Renal cortex interstitium (tissue), 11 donors: Measurements from ENCODE around the gene PIP4K2A. TPM values are rescaled to one million over a fixed set of nuclear protein-coding genes. Genes with fewer than 3 reads are reported as not detected.
"Not testable (repeated sequence)": the region's sequence is repeated elsewhere in the genome, so short reads cannot be mapped to it uniquely, and the experiment has no call there.

Experiments used
- DNase-seq, 11 donors: peaks; one replicate each; pipeline ENCODE4 v3.0.0-alpha.2; 2013; ENCODE audit warnings: low read depth in 9 of 11, low spot score in 4 of 11; ENCODE audit errors: extremely low read depth in 1 of 11
- polyA plus RNA-seq, 3 donors: library from polyadenylated mRNA; unstranded; fragments of 120-200 nt; gene quantifications; one replicate each; pipeline ENCODE4 v1.2.1, GENCODE V29; 2013; ENCODE audit not compliant: insufficient read length in 3 of 3

The PIP4K2A gene
- polyA plus RNA-seq, 3 donors, result 22.6 to 29.0 (median 27.2) TPM

DNA sequence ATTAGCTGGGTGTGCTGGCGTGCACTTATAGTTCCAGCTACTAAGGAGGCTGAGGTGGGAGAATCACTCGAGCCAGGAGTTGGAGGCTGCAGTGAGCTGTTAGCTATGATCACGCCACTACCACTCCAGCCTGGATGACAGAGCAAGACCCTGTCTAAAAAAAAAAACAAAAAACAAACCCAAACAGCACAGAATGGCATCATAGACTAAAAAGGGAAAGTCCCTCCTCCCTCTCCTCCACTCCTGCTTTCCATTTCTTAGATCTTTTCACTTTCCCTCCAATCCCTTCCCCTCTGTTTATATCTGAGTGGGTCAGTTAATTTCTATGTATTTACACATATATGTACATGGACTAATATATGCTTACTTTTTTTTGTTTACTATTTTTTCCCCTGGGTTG lies 10.4 kb upstream of the PIP4K2A start:
- DNase-seq, result no peak

DNA sequence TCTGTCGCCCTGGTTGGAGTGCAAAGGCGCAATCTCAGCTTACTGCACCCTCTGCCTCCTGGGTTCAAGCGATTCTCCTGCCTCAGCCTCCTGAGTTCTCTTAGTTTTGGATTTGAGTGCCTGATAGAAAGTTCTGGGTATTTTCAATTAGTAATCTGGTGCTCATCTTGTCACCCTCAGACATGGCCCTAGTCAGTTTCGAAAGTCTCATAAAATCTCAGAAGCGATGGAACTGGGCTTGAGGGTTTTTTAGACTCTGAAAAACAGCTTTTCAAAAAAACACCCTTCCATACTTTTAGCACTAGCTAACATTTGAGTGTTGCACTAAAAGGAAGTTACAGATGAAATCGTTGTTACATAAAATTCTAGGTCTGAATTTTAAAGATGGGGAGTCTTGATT lies 9.4 kb upstream of the PIP4K2A start:
- DNase-seq, result no peak

DNA sequence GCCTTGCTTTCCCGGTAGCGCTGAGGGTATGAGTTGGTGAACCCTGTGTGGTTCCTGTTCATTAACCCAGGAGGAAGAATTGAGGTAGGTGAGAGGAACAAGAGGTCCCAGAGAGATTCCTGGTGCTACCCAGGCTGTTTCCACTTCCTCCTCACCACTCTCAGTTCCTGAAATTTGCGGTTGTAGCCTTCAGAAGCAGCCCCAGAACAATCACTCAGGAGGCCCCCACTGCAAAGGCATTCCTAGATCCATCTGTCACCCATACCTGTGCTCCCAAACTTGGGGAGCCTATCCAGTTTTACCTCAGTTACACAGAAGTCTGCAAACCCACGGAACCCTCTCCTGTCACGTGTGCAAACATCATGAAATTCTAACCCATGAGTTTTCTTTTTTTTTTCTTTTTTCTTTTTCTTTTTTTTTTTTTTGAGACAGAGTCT lies 9.0 kb upstream of the PIP4K2A start:
- DNase-seq, result no peak

DNA sequence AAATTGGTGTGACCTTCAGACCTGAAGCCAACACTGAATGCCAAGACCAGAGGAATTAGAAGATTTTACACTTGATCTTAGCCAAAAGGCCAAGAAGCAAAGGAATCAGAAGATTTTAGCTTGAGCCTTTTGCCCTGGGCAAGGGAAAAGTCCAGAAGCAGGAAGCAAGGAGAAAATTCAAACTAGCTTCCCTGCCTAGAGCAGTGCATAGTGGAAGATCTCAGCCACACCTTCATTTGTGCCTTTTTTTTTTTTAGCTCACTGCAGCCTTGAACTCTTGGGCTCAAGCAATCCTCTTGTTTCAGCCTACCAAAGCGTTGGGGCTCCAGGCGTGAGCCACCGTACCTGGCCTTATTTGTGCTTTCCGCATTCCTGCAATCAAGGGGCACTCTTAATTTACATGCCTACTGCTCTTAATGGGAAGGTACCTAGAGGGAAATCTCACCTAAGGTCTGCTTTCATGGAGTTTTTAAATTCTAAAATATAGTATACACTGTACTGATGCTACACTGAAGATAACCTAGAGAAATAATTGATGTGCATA lies 8.3 kb upstream of the PIP4K2A start:
- no peak for DNase-seq

DNA sequence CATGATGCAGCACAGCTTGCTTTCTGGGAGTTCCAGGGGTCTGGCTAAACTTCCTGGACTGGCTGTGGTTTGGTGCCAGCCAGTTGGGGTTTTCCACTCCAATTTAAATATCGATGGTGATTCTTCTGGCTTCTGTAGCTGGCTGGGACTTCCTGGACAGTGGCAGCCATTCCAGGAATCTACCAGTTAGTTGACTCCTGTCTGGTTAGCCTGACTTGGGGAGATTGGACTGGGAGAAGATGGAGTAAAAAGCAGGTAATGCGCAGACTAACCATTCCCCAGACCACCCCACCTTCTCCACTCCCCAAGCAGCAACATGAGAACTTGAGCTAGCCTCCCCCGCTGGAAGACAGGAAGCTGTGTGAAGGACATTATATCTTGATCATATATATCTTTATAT lies 6.3 kb upstream of the PIP4K2A start:
- DNase-seq, result no peak

DNA sequence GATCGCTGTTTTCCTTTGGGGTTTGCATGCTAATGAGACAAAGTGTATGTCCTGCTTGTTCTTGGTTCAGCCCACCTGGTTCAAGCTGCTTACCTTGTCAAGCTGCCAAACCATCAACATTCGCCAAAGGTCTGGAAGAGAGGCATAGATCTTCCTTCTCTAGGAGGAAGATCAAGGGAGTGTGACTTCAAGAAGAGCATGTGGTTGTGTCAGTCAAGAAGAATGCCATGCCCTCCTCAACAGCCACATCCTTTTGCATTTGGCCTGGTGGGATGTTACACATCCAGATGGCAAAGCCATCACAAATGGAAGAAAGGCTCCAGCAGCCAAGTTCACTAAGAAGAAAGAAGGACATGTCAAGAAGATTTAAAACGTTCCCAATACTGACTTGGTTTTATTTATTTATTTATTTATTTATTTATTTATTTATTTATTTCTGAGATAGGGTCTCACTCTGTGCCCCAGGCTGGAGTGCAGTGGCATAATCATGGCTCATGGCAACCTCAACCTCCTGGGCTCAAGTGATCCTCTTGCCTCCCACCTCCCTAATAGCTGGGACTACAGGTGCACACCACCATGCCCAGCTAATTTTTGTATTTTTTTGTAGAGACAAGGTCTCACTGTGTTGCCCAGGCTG lies 5.1 kb upstream of the PIP4K2A start:
- no peak for DNase-seq

DNA sequence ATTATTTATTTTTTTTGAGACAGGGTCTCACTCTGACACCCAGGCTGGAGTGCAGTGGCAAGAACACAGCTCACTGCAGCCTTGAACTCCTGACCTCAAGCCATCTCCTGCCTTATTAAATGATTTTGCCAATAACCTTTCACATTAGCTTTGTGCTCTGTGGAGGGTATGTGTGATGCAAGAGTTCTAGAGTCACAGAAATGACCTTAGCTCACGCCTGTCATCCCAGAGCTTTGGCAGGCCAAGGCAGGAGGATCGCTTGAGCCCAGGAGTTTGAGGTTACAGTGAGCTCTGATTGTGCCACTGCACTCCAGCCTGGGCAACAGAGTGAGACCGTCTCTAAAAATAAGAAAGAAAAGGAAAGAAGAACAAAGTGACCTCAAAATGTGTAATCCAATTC lies 4.3 kb upstream of the PIP4K2A start:
- DNase-seq, result not testable (repeated sequence)

DNA sequence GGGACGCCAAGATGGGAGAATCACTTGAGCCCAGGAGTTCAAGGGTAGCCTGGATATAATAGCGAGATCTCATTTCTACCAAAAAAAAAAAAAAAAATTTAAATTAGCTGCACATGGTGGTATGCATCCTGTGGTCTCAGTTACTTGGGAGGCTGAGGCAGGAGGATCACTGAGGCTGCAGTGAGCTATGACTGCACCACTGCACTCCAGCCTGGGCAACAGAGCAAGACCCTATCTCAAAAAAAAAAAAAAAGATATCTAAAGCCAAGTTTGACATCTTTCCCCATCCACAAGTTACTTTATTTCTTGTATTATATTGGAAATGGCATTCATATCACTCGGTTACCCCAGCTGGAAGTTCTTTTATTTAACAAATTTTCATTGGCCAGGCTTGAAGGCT lies 3.4 kb upstream of the PIP4K2A start:
- DNase-seq, result no peak

DNA sequence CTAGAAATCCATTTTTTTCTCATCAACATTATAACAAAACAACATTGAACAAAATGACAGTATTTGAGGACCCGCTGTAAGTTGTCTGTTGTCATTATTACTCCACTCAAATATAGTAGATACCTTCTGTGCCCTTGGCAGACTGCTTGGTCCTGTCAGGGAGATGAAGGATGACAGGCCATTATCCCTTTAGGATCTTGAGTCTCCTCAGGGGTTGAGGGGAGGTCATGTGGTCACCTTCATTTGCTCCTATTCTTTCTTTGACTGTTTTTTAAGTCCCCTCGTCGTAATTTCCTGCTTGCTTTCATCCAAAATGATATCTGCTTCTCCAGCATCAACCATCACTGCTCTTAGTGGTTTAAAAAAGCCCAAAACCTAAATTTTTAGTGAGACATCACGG lies 2.6 kb upstream of the PIP4K2A start:
- no peak for DNase-seq

DNA sequence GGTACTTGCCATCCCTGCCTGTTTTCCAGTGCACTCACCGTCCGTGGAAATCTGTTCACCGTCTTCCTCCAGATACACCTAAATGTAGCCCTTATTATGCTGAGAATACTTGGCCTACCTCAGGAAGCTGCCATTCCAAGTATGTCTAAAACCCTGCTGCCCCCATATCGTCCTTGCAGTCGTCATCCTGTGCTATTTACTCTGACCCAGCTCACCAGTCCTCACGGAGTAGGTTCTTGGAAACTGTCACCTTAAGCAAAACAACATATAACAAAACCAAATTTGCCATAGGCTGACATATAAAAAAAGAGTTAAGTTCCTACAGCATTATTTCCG lies 880 bp upstream of the PIP4K2A start:
- no peak for DNase-seq

DNA sequence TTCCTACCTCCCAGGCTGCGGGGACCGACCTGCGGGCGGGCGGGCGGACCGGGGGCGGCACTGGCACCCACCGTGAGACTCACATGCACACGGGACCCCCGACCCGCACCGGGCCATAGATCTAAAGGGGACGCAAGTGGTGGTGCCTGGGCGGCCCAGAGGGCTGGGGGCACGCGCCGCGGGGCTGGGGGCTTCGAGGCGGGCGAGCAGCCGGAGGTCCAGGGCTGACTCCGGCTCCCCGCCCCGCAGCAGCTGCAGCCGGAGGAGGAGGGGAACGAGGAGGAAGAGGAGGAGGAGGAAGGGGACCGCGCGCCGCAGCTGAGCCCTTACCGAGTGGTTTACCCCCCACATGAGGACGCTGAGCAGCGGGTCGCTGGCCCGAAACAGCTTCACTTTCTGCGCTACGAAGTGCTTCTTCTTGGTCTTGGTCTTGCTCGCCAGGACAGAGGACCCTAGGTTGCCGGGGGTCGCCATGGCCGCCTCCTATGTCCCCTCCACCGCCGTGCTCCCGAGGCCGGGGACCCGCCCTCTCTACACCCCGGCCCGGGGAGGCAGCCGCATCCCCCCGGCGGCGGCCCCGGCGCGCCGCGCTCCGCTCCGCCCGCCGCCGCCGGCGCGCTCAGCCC lies 412 bp downstream of the PIP4K2A start:
- peak in 2 of 11 donors; percentile 18 to 34 for DNase-seq

DNA sequence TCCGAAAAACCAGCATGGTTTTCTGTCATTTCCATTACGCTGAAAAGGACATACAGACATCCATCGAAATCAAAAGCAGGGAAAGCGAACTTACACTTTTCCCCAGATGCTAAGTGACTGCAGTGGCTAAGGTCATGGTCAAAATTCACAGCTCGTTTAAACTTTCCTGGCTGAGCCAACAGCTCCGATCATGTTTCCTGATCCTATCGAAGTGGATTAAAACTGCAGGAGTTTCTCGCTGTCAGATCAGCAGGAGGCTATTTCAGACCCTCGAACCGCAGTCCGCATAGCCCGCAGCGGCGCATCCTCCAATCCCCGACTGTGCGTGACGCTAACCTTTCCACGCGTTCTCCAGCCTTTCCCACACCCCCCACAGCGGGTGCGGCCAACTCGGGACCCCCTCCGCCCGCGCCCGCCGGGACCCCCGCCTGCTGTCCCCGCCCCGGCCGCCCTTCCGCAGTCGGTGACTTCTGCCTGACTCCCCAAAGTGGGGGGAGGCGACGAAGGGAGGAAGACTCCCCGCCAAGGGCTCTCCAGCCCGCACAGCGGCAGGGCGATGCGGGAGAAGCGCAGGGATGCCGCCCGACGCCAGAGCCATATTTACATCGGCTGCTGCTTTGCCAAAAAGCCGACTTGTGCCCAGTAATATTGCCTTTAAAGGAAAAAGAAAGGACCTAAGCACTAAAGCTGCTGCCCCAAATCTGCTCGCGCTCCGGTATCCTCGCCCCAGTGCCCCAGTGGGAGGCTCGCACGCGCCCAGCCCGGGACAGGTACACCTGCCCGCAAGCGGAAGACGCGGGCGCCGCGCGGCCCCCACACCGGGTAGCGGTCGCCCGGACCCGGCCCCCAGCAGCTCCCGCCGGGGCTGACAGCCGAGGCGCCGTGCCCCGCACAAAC lies 1.2 kb downstream of the PIP4K2A start:
- DNase-seq, result peak in 3 of 11 donors; percentile 17 to 29 (median 21)

DNA sequence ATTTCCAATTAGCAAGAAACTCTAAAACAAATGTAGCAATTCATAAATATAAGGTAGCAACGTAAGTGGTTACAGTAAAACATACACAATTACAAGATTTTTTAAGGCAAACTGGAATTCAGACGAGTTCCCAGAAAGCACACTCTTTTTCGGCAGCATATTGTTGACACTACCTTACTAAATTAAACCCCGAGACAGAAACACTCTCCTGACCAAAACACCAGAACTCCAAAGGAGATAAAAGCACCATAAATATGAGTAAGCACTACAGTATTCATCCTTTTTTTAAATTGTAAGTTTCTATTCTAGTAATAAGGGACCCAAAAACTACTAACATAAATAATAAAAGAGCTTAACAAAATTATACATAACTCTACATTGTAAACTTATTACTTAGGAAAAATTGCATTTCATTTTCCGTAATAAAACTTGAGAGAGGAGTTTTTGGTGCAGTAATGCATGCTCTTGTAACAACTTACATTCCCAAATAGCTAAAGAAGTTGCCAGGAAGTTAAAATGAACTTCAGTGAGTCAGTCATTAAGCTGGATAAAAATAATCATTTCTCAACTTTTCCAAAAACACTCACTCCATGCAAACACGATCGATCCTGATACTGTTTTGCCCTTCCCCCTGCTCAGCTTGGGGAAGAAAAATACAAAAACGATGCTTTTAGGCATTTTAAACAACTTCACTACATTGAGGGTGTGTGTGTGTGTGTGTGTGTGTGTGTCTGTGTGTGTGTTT lies 2.0 kb downstream of the PIP4K2A start:
- peak in 1 of 11 donors; percentile 3 for DNase-seq

DNA sequence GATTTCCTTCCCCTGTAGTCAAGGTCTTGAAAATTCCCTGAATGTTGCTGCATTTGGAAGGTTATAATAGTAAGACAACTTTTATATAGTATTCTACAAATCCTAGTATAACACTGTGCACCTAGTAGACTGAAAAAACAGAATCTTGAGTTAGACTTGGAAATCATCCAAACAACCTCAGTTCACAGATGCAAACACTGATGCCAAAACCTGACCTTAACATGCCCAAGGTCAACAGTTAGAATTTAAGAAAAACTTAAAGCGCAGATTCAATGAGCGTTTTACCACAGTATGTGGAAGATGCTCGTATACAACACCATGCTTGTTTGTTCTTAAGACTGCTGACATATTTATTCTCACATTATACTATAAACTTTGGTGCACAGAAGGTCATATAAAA lies 3.0 kb downstream of the PIP4K2A start:
- no peak for DNase-seq

DNA sequence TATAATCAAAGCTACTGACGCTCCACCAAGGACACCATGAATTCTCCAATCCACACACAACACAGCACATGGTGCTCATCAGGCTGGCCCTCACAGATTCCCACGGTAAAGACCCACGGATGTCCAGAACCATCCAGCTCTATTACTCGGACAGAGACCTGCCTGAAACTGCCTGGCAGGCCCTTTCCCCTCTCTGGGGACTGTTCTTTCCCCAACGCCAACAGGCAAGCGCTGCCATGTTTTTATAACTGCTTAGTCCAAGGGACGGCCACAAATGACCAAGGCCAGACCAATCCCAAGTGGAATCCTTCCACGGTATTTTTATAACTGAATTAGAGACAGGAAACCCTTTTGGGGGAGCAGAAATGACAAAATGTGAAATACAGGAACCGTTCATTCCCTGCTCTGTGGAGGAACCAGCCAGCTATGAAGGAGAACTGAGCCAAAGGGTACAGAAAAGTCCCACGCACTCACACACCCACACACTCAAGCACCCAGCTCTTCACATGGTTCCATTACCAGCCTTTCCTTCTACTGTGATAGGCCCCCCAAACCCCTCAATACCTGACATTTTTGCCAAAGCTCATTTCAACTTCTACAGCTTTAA lies 4.1 kb downstream of the PIP4K2A start:
- DNase-seq, result no peak

DNA sequence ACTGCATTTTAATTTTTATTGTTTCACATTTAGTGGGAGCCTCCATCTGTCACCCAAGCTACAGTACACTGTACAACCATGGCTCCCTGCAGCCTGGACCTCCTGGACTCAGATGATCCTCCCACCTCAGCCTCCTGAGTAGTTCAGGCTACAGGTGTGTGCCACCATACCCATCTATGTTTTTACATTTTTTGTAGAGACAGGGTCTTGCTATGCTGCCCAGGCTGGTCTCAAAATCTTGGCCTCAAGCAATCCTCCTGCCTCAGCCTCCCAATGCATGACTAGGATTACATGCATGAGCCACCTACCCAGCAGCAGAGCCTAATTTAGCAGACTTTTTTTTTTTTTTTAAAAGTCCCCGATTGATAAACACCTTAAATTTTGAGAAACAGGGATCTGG lies 5.6 kb downstream of the PIP4K2A start:
- no peak for DNase-seq

DNA sequence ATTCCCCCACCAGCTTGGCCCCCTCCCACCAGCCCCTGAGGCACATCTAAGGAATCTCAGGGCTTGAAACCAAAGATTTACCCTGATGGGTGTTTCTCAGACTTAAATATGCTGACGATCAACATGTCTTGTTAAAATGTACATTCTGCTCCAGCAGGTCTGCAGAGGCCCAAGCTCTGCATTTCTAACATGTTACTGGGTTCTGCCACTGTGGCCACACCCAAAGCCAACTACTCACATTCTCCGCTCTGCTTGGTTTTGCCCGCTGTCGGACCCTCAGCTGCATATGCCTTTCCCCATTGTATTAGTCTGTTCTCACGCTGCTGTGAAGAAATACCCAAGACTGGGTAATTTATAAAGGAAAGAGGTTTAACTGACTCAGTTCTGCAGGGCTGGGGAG lies 8.9 kb downstream of the PIP4K2A start:
- DNase-seq, result no peak

DNA sequence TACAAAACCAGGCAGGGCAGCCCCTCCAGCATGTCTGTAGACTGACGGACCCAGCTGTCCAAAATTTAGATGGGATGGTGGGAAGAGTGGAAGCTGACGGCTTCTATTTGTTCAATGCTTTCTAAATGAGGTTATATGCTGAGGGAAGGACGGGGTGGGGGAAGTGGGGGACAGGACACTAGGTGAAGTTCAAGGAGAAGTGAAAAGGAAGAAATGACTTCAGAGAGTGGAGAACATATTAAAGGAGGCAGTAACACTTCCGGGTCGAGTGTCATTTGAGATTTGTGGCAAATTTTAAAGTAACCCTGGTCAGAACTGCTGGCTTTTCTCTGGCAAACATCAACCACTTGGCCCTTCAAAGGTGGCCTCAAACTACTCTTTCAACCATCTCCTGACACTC lies 9.4 kb downstream of the PIP4K2A start:
- DNase-seq, result no peak

DNA sequence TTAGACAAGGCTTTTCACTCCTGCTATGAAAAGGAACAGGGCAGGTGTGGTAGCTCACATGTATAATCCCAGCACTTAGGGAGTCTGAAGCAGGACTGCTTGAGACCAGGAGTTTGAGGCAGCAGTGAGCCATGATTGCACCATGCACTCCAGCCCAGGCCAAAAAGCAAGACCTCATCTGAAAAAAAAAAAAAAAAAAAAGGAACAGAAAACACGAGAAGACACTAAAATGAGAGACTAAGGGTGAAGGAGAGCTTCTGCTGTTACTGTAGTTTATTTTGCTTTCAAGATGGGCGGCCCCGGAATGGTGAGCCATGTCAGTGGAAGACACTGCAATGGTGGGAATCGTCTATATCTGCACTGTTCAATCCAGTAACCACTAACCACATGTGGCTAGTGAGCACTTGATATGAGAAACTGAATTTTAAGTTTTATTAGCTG lies 9.9 kb downstream of the PIP4K2A start:
- DNase-seq, result no peak
